ACHN (cell line): ENCODE data around the gene GMDS.
"Not testable (repeated sequence)": the region's sequence is repeated elsewhere in the genome, so short reads cannot be mapped to it uniquely, and the experiment has no call there.

Experiments
- DNase-seq: peaks from one replicate; pipeline ENCODE4 v3.0.0-alpha.2; 2015
- in situ Hi-C: cut with HindIII; loops from 2 replicates; pipeline ENCODE4 v1.10.0; 2017; ENCODE audit warnings: low sequenced_read_pairs, low pct_ligation_motif_present, low pct_unique_long_range_greater_than_20kb

The GMDS gene

DNA sequence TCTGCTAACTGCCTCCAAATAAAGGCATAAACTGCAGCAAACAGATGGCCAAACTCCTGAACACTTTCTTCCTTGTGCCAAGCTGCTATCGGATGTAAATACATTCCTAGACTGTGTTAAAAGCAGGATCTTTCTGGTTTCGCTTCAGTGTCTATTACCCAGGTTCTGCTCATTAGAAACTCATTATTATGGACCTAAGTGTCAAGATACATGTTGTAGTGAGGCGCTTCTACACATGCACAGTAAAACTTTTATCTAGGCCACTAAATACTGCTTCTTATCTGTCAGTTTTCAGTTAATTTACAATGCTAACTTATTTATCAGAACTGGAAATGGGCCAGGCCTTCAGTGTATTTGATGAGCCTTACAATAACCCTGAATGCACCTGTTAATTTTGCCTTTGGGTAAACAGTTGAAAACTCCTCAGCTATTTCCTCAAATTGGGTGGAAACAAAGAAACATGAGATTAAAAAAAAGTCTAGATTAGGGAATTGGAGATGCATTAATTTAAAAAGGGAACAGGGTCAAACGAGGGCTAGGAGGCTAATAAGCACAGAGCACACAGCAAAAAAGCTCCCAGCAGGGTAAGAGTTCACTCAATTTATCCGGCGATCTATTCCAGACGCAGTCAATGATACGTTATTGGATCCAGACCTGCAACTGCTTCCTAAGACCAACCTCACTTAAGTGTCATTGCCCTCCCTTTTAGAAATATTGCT is 395.1 kb downstream of the GMDS start:
- in situ Hi-C loops: no loop called here
- DNase-seq: no peak

DNA sequence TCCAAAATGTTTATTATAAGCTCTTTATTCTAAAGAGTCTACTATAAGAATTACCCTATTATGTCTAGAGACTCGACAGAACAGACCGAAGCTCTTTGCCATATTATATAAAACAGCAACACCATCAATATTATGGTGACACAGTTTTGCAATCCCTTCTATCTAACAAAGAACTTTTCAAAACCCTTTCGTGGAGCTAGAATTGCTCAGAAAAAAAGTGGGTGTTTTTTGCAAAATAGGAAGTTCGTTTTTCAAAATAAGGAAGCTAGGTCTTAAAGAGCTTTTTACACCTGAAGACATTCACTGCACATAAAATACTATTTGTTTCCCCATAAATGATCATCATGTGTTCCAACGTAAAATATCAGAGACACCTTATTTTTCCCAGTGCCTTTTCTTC is 395.7 kb downstream of the GMDS start:
- in situ Hi-C loops: no loop called here
- DNase-seq: no peak

DNA sequence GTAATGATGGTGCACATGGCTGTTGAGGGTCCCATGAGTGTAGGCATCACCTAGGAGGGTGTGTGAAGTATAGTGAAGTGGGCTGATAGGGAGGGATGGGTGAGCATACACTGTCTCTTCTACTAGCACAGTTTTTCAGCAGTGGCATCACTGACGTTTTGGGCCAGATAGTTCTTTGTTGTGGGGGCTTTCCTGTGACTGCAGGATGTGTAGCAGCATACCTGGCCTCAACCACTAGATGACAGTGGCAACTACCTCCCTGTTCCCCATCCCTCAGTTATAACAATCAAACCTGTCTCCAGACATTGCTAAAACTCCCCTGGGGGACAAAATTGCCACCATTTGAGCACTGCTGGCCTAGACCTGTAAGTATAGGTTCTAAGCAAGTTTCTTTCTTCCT is 396.7 kb downstream of the GMDS start:
- in situ Hi-C loops: no loop called here
- DNase-seq: no peak

DNA sequence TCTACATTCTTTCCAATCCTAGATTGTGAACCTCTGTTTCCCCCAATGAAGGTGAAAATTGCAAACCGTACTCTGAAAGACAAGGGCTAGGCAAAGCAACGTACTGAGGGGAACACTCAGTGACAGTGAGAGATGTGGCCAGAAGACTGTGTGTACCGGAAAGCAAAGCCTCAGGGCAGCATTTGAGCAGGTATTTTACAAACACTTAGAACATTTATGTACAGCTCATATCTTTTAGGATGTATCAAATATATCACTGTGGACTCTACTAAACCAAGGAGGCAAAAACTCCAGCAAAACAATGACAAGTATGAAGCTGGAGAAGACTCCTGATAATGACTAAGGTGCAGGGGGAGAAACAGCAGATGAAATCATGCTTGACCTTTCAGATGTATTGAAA is 398.8 kb downstream of the GMDS start:
- no peak for DNase-seq
- in situ Hi-C loops: no loop called here

- in situ Hi-C loops, DNase-seq: not testable (repeated sequence)
Measured at GRCh38 chr6:1845543-1845942, 399.9 kb downstream of the GMDS start.

GRCh38 chr6:1842334-1842733 is 403.1 kb downstream of the GMDS start:
- no peak for DNase-seq
- in situ Hi-C loops: no loop called here

- in situ Hi-C loops: no loop called here
- DNase-seq: no peak
Measured at GRCh38 chr6:1841136-1841535, 404.3 kb downstream of the GMDS start.

- DNase-seq: no peak
- in situ Hi-C loops: no loop called here
Measured at GRCh38 chr6:1840491-1841121, 404.8 kb downstream of the GMDS start.

DNA sequence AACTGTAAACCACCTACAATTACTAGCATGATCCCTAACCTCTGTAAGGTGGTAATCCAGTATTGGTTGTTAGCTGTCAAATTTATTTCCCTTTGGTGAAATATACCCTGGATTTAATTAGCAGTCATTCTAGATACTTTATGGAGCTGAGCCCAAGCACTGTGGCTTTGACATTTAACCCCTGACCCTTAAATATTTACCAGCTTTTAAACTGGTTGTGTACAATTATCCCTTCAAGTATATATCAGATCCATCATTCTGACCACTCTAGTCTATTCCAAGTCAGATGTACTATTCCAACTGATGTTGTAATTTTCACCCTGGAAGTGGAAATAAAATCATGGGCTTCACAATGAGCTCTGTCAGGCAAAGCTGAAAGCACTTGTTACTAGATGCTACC is 406.0 kb downstream of the GMDS start:
- in situ Hi-C loops: no loop called here
- DNase-seq: no peak

- in situ Hi-C loops: no loop called here
- DNase-seq: no peak
Measured at GRCh38 chr6:1838604-1839213, 406.7 kb downstream of the GMDS start.

DNA sequence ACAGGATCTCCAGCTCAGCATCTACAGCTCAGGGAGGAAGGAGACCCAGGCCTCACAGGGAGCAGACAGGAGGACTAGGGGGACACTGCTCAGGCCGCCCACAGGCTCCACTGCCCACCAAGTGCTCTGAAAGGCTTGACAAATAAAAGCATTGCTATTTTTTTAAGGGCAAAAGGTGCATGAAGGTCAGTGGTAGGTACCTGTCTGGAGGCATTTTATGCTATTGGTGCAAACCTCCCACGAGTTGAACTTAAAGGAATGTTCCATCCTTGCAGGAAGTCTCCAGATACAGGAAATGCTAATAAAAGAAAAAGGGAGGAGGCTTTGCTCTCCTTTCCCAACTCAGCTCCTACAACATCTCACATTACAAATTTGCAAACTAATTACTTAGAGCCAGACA is 407.6 kb downstream of the GMDS start:
- in situ Hi-C loops: no loop called here
- no peak for DNase-seq

DNA sequence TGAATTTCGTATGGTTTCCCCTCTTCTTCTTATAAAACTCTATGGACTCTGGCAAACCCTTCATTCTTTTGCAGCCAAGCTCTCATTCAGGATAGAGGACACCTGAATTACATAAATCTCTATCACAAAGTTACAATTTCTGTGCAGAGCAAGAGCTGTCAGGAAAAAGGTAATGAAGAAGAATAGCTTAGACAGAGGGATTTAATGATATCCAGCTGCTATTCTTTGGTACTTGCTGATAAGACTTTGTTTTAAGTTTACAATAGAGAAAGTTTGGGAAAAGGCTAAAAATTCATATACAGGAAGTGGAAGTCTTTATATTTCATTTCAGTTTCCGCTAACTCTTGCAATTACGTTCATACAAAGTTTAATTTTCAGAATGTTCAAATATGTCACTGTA is 408.7 kb downstream of the GMDS start:
- in situ Hi-C loops: no loop called here
- DNase-seq: no peak

DNA sequence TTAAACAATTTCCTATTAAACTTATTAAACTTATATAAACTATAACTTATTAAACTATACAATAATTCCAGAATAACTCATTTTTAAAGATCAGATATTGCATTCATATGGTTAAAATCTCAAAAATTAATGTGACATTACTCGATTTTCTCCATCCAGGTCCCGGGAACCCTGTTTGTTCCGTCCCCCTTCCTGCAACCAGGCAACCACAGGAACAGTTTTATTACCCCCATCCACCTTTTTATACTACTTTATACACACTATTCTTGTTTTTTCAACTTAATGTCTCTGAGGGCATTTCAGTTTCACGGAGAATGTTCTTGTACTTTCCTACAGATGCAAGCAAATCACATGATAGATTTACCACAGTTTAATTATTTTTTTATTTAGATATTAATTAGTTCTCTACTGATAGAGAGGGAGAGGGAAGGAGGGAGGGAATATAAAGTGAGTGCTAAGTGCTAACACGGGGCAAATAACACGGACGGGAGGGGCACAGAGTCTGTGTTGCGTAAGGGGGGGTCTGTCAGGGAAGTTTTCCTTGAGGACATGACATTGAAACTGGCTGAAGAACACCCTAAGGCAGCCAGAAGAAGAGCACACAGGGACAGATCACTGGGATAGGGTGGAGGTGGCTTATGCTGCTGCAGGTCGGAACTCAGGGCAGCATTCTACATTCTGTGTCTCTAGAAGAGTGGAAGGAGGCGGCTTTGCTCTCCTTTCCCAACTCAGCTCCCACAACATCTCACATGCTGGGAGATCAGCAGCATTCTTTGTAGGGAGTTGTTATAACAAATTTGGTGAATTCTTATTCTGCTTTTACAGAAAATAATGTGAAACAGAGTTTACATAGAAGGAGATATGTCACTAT is 410.5 kb downstream of the GMDS start:
- no peak for DNase-seq
- in situ Hi-C loops: no loop called here

DNA sequence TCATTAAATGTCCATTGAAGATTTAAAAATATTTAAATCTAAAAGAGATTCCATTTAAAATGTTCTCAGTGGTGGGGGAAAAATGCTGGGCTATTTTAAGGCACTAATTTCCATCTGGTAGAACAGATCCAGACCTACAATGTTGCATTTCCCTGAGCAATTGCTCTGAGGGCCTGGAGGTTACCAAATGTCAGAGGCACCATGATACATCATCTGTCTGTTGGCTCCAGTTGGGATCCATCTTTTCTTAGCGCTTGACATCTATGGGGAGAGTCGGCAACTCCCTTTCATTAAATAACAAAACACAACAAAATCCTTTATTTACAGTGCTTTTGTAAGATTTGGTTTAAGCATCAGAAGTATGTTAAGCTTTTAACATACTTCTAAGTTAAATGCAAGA is 411.2 kb downstream of the GMDS start:
- no peak for DNase-seq
- in situ Hi-C loops: no loop called here

GRCh38 chr6:1832844-1833787 is 412.3 kb downstream of the GMDS start:
- no peak for DNase-seq
- in situ Hi-C loops: no loop called here

- in situ Hi-C loops: no loop called here
- no peak for DNase-seq
Measured at GRCh38 chr6:1832358-1832757, 413.0 kb downstream of the GMDS start.

DNA sequence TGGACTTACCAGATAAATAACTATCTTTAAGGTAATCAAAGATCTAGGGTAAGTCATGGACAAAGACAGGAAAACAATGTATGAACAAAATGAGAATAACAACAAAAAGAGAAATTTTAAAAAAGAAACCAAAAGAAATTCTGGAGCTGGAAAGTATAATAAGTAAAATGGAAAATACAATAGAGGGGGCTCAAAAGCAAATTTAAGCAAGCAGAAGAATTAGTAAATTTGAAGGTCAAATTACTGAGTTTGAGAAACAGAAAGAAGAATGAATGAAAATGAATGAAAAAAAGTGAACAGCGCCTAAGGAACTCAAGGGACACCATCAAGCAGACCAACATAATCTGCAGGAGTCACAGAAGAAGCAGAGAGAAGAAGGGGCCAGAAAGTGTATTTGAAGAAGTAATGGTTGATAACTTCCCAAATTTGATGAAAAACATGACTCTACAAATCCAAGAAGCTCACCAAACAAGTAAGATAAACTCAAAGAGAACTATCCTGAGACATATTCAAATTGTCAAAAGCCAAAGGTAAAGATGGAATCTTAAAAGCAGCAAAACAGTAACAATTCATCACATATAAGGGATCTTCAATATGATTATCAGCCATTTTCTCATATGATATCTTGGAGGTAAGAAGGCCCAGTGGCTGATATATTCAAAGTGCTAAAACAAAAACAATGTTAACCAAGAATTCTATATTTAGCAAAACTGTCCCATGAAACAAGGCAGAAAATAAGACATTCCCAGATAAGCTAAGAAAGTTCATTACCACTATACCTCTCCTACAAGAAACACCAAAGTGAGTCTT is 417.2 kb downstream of the GMDS start:
- no peak for DNase-seq
- in situ Hi-C loops: no loop called here
